B cell (primary cell): Measurements from ENCODE around the gene ANAPC2. TPM values are rescaled to one million over a fixed set of nuclear protein-coding genes. Genes with fewer than 3 reads are reported as not detected.

Experiments
- ATAC-seq: fragments of 200-7000 bp; cut with Tn5 transposase; one replicate; pipeline ENCODE4 v1.10.0; 2021; ENCODE audit warnings: low read depth, mild to moderate bottlenecking, moderate number of reproducible peaks, moderate library complexity
- CTCF ChIA-PET: fragments of 350-600 bp; sonication (Branson Sonifier 250); formaldehyde crosslinking; loops from one replicate; lab custom pipeline; 2021; ENCODE audit warnings: antibody characterized with exemption, inconsistent platforms; lab: Charles Lee
- POLR2A ChIA-PET: fragments of 350-600 bp; sonication (Branson Sonifier 250); formaldehyde crosslinking; loops from one replicate; lab custom pipeline; 2021; ENCODE audit warnings: antibody characterized with exemption; lab: Charles Lee
- DNase-seq: peaks from one replicate; pipeline ENCODE4 v3.0.0; 2013
- H2AFZ ChIP-seq: 2 replicates; pipeline ENCODE4 v1.6.1; 2012; ENCODE audit warnings: mild to moderate bottlenecking, low read depth, low read length; ENCODE audit not compliant: insufficient read depth, poor library complexity, severe bottlenecking
- H3K27ac ChIP-seq, 2 donors: 1 replicate in 1 of 2; 2 replicates in 1 of 2; pipeline ENCODE4 v1.5.1; 2012 to 2013; ENCODE audit warnings: low read length in 2 of 2, mild to moderate bottlenecking in 2 of 2, moderate library complexity in 1 of 2
- H3K27me3 ChIP-seq, 4 experiments: fragments of 200-600 bp in 1 of 4; sonication (generic) in 1 of 4; replicated peaks in 1 of 4; 1 replicate in 2 of 4; 2 replicates in 2 of 4; pipeline versions ENCODE4 v1.6.1 to v1.7.0; 2013 to 2016; ENCODE audit warnings: low read length in 3 of 4, mild to moderate bottlenecking in 2 of 4, mixed read lengths in 1 of 4, moderate library complexity in 1 of 4; ENCODE audit not compliant: insufficient read depth in 4 of 4, control insufficient read depth in 3 of 4; ENCODE audit errors: control extremely low read depth in 1 of 4
- H3K36me3 ChIP-seq, 2 experiments: replicated peaks in 1 of 2; 1 replicate in 1 of 2; 2 replicates in 1 of 2; pipeline versions ENCODE4 v1.6.1 to v1.7.1; 2013; ENCODE audit warnings: low read length in 1 of 2; ENCODE audit not compliant: insufficient read depth in 2 of 2, control insufficient read depth in 1 of 2; ENCODE audit errors: control extremely low read depth in 1 of 2, extremely low read depth in 1 of 2
- H3K4me1 ChIP-seq, 2 donors: fragments of 200-600 bp in 1 of 2; sonication (generic) in 1 of 2; 1 replicate in 1 of 2; 2 replicates in 1 of 2; pipeline versions ENCODE4 v1.5.1 to v1.6.1; 2013 to 2017; ENCODE audit warnings: low read length in 2 of 2; ENCODE audit not compliant: control insufficient read depth in 2 of 2, insufficient read depth in 2 of 2
- H3K4me2 ChIP-seq: replicated peaks from 2 replicates; pipeline ENCODE3; 2012; ENCODE audit warnings: mild to moderate bottlenecking, low read depth, low read length; ENCODE audit not compliant: poor library complexity, severe bottlenecking
- H3K4me3 ChIP-seq, 5 experiments: fragments of 200-600 bp in 1 of 5; sonication (generic) in 1 of 5; 1 replicate in 3 of 5; 2 replicates in 2 of 5; pipeline versions ENCODE4 v1.5.1 to v1.7.0; 2011 to 2016; ENCODE audit warnings: low read length in 4 of 5, mild to moderate bottlenecking in 4 of 5, low read depth in 2 of 5, control low read depth in 1 of 5, moderate library complexity in 1 of 5; ENCODE audit not compliant: insufficient read depth in 1 of 5; ENCODE audit errors: control extremely low read depth in 1 of 5, extremely low read depth in 1 of 5
- H3K79me2 ChIP-seq: fragments of 200-600 bp; sonication (generic); one replicate; pipeline ENCODE4 v1.6.0; 2016; ENCODE audit warnings: low read length; ENCODE audit not compliant: control insufficient read depth, insufficient read depth
- H3K9ac ChIP-seq: fragments of 200-600 bp; sonication (generic); 2 replicates; pipeline ENCODE4 v1.6.1; 2017; ENCODE audit warnings: mild to moderate bottlenecking, low read length, moderate library complexity
- H3K9me3 ChIP-seq, 3 donors: one replicate each; pipeline versions ENCODE4 v1.6.1 to v1.7.1; 2013; ENCODE audit warnings: low read length in 2 of 3; ENCODE audit not compliant: control insufficient read depth in 2 of 3, insufficient read depth in 1 of 3; ENCODE audit errors: control extremely low read depth in 1 of 3
- H4K20me1 ChIP-seq: 2 replicates; pipeline ENCODE4 v1.6.0; 2012; ENCODE audit warnings: mild to moderate bottlenecking, low read length; ENCODE audit not compliant: insufficient read depth, control insufficient read depth, poor library complexity, severe bottlenecking
- H3K27ac Mint-ChIP-seq: one replicate; pipeline ENCODE4 v1.8.0; 2021; ENCODE audit warnings: mixed read lengths
- H3K27me3 Mint-ChIP-seq: one replicate; pipeline ENCODE4 v1.8.0; 2021; ENCODE audit warnings: mixed read lengths
- H3K4me1 Mint-ChIP-seq: one replicate; pipeline ENCODE4 v1.8.0; 2021; ENCODE audit warnings: mixed read lengths
- H3K4me3 Mint-ChIP-seq: one replicate; pipeline ENCODE4 v1.8.0; 2021; ENCODE audit warnings: mixed read lengths
- H3K9me3 Mint-ChIP-seq: one replicate; pipeline ENCODE4 v1.8.0; 2022; ENCODE audit warnings: mixed read lengths; ENCODE audit not compliant: insufficient read depth
- CTCF ChIP-seq: fragments of 200-600 bp; IDR thresholded peaks from one replicate; pipeline ENCODE4 v1.8.0; 2022; ENCODE audit warnings: antibody characterized with exemption, mild to moderate bottlenecking
- EZH2 ChIP-seq: IDR thresholded peaks from 2 replicates; pipeline ENCODE4 v1.6.1; 2012; ENCODE audit warnings: borderline replicate concordance, low read depth, mild to moderate bottlenecking, moderate library complexity, low read length; ENCODE audit not compliant: insufficient read depth, poor library complexity, severe bottlenecking
- WGBS: methylation state at CpG from one replicate; pipeline ENCODE4 v1.1.5; 2013; ENCODE audit warnings: missing lambda C conversion rate; ENCODE audit not compliant: insufficient coverage; 5-methylcytosine and 5-hydroxymethylcytosine counted together
- intact Hi-C: fragments of 100-400 bp; cut with micrococcal nuclease; formaldehyde crosslinking; loops from one replicate; pipeline ENCODE4 v1.10.0; 2022
- polyA plus RNA-seq: library from polyadenylated mRNA; depleted of rRNA; stranded (reverse); fragments of >200 nt; gene quantifications from 2 replicates; pipeline ENCODE4 v1.2.3, GENCODE V29; 2012
- total RNA-seq, 2 donors: library from RNA; stranded (reverse); fragments of 120-200 nt in 1 of 2; gene quantifications; 1 replicate in 1 of 2; 2 replicates in 1 of 2; pipeline versions ENCODE4 v1.2.3 to v1.2.4, GENCODE V29; 2013 to 2022

ANAPC2 gene
- total and polyA plus RNA-seq, 2 donors (not counting 1 experiment from before 2014, with no cell fraction given) = 121 to 127 TPM

- Histone ChIP-seq H3K9me3 (no peaks in the 10 kb centered on the region), H3K4me2 (no peak overlapping the region), H3K4me1 (peaks cover 8 to 9% of the 10 kb centered on the region in 2 donors), H3K9ac (no peak overlapping the region), H3K27ac (no peak overlapping the region), H2AFZ (no peak overlapping the region), H4K20me1 (peaks cover 42% of the 10 kb centered on the region), H3K27me3 (peaks cover 0 to 6% (median 0%) of the 10 kb centered on the region in 4 experiments), H3K36me3 (peaks cover 0 to 8% of the 10 kb centered on the region in 2 experiments), H3K79me2 (peaks cover 82% of the 10 kb centered on the region), H3K4me3 (no peak overlapping the region)
- DNase-seq (no peak), ATAC-seq (no peak)
- ChIA-PET CTCF (no interaction called here), POLR2A (interaction anchor here (0.7 kb wide), 1 partner anchor 12 kb away, joined by 3 read pairs; no protein-coding TSS in a partner anchor)
- no peak overlapping the region for H3K27ac Mint-ChIP-seq
- peaks cover 6% of the 10 kb centered on the region for H3K4me1 Mint-ChIP-seq
- TF ChIP-seq EZH2 (no peak), CTCF (no peak)
- WGBS = 95% methylated on average over 21 of the region's 21 CpGs
- no peaks in the 10 kb centered on the region for H3K9me3 Mint-ChIP-seq
- H3K4me3 Mint-ChIP-seq = no peak overlapping the region
- intact Hi-C loops = no loop called here
- no peaks in the 10 kb centered on the region for H3K27me3 Mint-ChIP-seq
Measured at GRCh38 chr9:137195525-137196220, 7.3 kb upstream of the ANAPC2 start.

- no peak overlapping the region for H2AFZ ChIP-seq
- H4K20me1 ChIP-seq = peaks cover 50% of the 10 kb centered on the region
- ATAC-seq (no peak), DNase-seq (no peak)
- no peak overlapping the region for H3K4me2 ChIP-seq
- no peak overlapping the region for H3K27ac Mint-ChIP-seq
- ChIA-PET POLR2A (no interaction called here), CTCF (no interaction called here)
- no peak overlapping the region for H3K27ac ChIP-seq
- H3K4me1 ChIP-seq = peaks cover 10 to 16% of the 10 kb centered on the region in 2 donors
- no peaks in the 10 kb centered on the region for H3K27me3 Mint-ChIP-seq
- no peak overlapping the region for H3K9ac ChIP-seq
- H3K9me3 Mint-ChIP-seq = no peaks in the 10 kb centered on the region
- peaks cover 90% of the 10 kb centered on the region for H3K79me2 ChIP-seq
- no peak overlapping the region for H3K4me3 ChIP-seq
- TF ChIP-seq EZH2 (no peak), CTCF (no peak)
- H3K4me3 Mint-ChIP-seq = no peak overlapping the region
- 94% methylated on average over 10 of the region's 10 CpGs for WGBS
- peaks cover 8% of the 10 kb centered on the region for H3K4me1 Mint-ChIP-seq
- H3K27me3 ChIP-seq = peaks cover 0 to 6% (median 0%) of the 10 kb centered on the region in 4 experiments
- intact Hi-C loops = no loop called here
- no peaks in the 10 kb centered on the region for H3K9me3 ChIP-seq
- peaks cover 0 to 14% of the 10 kb centered on the region in 2 experiments for H3K36me3 ChIP-seq
Measured at GRCh38 chr9:137194909-137195308, 6.5 kb upstream of the ANAPC2 start.
